Keratinocyte (primary cell): ENCODE measurements around the gene ZNF581. TPM values are rescaled to one million over a fixed set of nuclear protein-coding genes. Genes with fewer than 3 reads are reported as not detected.

Experiments
- DNase-seq: peaks from one replicate; pipeline ENCODE4 v3.0.0-alpha.2; 2011; ENCODE audit warnings: low read depth, missing footprints, low spot score
- FAIRE-seq: peaks from 2 replicates; lab custom pipeline; 2011; peaks lifted over from hg19 to GRCh38; lab: Jason Lieb, UNC
- H2AFZ ChIP-seq: 2 replicates; pipeline ENCODE4 v1.6.0; 2012; ENCODE audit warnings: low read length, control low read depth, inconsistent platforms; ENCODE audit not compliant: control insufficient read depth
- H3K27ac ChIP-seq: 2 replicates; pipeline ENCODE4 v1.5.1; 2011; ENCODE audit warnings: low read length; ENCODE audit not compliant: control insufficient read depth, insufficient read depth
- H3K27me3 ChIP-seq: 3 replicates; pipeline ENCODE4 v1.6.0; 2011; ENCODE audit warnings: low read length; ENCODE audit not compliant: control insufficient read depth, insufficient read depth; ENCODE audit errors: extremely low read depth
- H3K36me3 ChIP-seq, 2 experiments: 2 replicates in 1 of 2; 3 replicates in 1 of 2; pipeline ENCODE4 v1.5.1; 2011; ENCODE audit warnings: low read length in 2 of 2, mild to moderate bottlenecking in 1 of 2; ENCODE audit not compliant: control insufficient read depth in 2 of 2, insufficient read depth in 2 of 2; ENCODE audit errors: extremely low read depth in 1 of 2
- H3K4me1 ChIP-seq: 3 replicates; pipeline ENCODE4 v1.5.1; 2011; ENCODE audit warnings: low read length; ENCODE audit not compliant: control insufficient read depth, insufficient read depth; ENCODE audit errors: extremely low read depth
- H3K4me2 ChIP-seq: 3 replicates; pipeline ENCODE4 v1.6.0; 2011; ENCODE audit warnings: low read depth, low read length; ENCODE audit not compliant: control insufficient read depth, insufficient read depth; ENCODE audit errors: extremely low read depth
- H3K4me3 ChIP-seq, 3 experiments: fragments of 200-600 bp in 1 of 3; sonication (generic) in 1 of 3; 2 replicates in 2 of 3; 3 replicates in 1 of 3; pipeline ENCODE4 v1.5.1; 2011 to 2016; ENCODE audit warnings: low read length in 3 of 3, mild to moderate bottlenecking in 3 of 3, control low read depth in 2 of 3, inconsistent platforms in 1 of 3, low read depth in 1 of 3, mixed read lengths in 1 of 3, mixed run types in 1 of 3, moderate library complexity in 1 of 3; ENCODE audit not compliant: control insufficient read depth in 2 of 3, insufficient read depth in 2 of 3; ENCODE audit errors: extremely low read depth in 1 of 3
- H3K79me2 ChIP-seq: 2 replicates; pipeline ENCODE4 v1.6.0; 2012; ENCODE audit warnings: low read length; ENCODE audit not compliant: control insufficient read depth, insufficient read depth
- H3K9ac ChIP-seq: 3 replicates; pipeline ENCODE4 v1.6.0; 2011; ENCODE audit warnings: low read length; ENCODE audit not compliant: control insufficient read depth, insufficient read depth; ENCODE audit errors: extremely low read depth
- H3K9me1 ChIP-seq: 3 replicates; pipeline ENCODE4 v1.6.0; 2011; ENCODE audit warnings: low read length; ENCODE audit not compliant: control insufficient read depth, insufficient read depth; ENCODE audit errors: extremely low read depth
- H3K9me3 ChIP-seq: 2 replicates; pipeline ENCODE4 v1.5.1; 2012; ENCODE audit warnings: low read depth, low read length; ENCODE audit not compliant: control insufficient read depth
- H4K20me1 ChIP-seq: 3 replicates; pipeline ENCODE4 v1.6.0; 2011; ENCODE audit warnings: low read length; ENCODE audit not compliant: control insufficient read depth, insufficient read depth; ENCODE audit errors: extremely low read depth
- EZH2 ChIP-seq: IDR thresholded peaks from one replicate; pipeline ENCODE4 v1.6.1; 2012; ENCODE audit warnings: inconsistent platforms, mild to moderate bottlenecking, low read length, moderate library complexity
- dilution Hi-C: fragments of 300-500 bp; cut with MboI; formaldehyde crosslinking; loops from one replicate; pipeline ENCODE4 v1.7.0; 2020; ENCODE audit warnings: low sequenced_read_pairs; ENCODE audit not compliant: extremely low pct_ligation_motif_present
- polyA plus RNA-seq, 5 experiments: library from polyadenylated mRNA; depleted of rRNA in 3 of 5; stranded (reverse) in 3 of 5; stranded (forward) in 1 of 5; unstranded in 1 of 5; fragments of >200 nt; gene quantifications; 1 replicate in 1 of 5; 2 replicates in 3 of 5; 3 replicates in 1 of 5; pipeline versions ENCODE4 v1.2.1 to v1.2.3, GENCODE V29; 2011 to 2012; ENCODE audit warnings: missing spikeins in 2 of 5, low read depth in 1 of 5, low replicate concordance in 1 of 5
- TF ChIP-seq, protein P1 (sequence below), 3 experiments: IDR thresholded peaks in 1 of 3; conservative IDR thresholded peaks in 1 of 3; optimal IDR thresholded peaks in 1 of 3; 2 replicates in 2 of 3; 3 replicates in 1 of 3; pipeline versions ENCODE3 to v1.5.1; 2011; ENCODE audit warnings: low read length in 3 of 3, mild to moderate bottlenecking in 3 of 3, moderate library complexity in 2 of 3, control low read depth in 1 of 3, inconsistent platforms in 1 of 3; ENCODE audit not compliant: insufficient read depth in 2 of 3; ENCODE audit errors: extremely low read depth in 1 of 3

Gene ZNF581
- polyA plus RNA-seq, 1 donor (not counting 4 experiments of a cell fraction or from before 2014, with no cell fraction given) = 14.8 TPM

DNA sequence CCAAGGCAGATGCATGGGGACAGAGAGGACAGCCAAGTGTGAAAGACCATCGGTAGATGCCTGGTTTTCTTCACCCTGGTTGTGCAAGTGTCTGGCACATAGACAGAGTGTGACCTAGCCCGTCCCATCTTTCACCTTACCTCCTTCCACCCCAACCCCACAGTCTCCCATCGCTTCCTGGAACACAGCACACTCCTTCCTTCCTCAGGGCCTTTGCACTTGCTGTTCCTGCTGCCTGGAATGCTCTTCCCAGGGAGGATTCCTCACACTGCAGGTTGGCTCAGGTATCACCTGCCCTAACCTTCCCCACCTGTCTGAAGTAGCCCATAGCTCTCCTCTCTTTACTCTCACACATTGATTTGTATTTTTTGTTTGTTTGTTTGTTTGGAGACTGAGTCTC is 47.1 kb upstream of the ZNF581 start:
- Histone ChIP-seq H3K27me3 (no peaks in the 10 kb centered on the region), H3K79me2 (no peaks in the 10 kb centered on the region), H3K4me3 (no peak overlapping the region), H3K9me1 (no peaks in the 10 kb centered on the region), H3K9me3 (no peaks in the 10 kb centered on the region), H3K27ac (no peak overlapping the region), H2AFZ (no peak overlapping the region), H3K36me3 (peaks cover 5 to 13% of the 10 kb centered on the region in 2 experiments), H3K4me1 (peaks cover 7% of the 10 kb centered on the region), H4K20me1 (no peaks in the 10 kb centered on the region), H3K4me2 (no peak overlapping the region), H3K9ac (no peak overlapping the region)
- dilution Hi-C loops = no loop called here
- DNase-seq (no peak), FAIRE-seq (no peak)
- no peak for TF ChIP-seq EZH2
- TF ChIP-seq, protein P1, sequence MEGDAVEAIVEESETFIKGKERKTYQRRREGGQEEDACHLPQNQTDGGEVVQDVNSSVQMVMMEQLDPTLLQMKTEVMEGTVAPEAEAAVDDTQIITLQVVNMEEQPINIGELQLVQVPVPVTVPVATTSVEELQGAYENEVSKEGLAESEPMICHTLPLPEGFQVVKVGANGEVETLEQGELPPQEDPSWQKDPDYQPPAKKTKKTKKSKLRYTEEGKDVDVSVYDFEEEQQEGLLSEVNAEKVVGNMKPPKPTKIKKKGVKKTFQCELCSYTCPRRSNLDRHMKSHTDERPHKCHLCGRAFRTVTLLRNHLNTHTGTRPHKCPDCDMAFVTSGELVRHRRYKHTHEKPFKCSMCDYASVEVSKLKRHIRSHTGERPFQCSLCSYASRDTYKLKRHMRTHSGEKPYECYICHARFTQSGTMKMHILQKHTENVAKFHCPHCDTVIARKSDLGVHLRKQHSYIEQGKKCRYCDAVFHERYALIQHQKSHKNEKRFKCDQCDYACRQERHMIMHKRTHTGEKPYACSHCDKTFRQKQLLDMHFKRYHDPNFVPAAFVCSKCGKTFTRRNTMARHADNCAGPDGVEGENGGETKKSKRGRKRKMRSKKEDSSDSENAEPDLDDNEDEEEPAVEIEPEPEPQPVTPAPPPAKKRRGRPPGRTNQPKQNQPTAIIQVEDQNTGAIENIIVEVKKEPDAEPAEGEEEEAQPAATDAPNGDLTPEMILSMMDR (optimal IDR thresholded peaks at IDR 0.05 in 1 of 3, IDR thresholded peaks at IDR 0.05 in 1 of 3, conservative IDR thresholded peaks at IDR 0.05 in 1 of 3; ENCODE audit: extremely low read depth in 1 of 3, insufficient read depth in 2 of 3, low read length in 3 of 3) = no peak

DNA sequence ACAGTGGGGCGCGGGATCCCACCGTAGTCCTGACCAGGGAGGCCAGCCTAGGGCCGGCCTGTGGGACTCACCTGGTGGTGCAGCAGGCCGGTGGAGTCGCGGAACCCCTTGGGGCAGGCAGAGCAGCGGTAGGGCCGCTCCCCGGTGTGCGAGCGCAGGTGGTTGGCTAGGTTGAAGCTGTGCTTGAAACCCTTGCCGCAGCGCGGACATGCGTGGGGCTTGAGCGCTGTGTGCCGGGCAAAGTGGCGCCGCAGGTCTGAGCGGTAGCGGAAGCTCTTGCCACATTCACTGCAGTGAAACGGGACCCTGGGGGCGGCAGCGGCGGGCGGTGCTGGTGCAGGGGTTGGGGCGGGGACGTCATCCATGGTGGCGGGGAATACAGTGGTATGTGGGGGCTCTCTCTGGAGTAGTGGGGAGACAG is 45.9 kb upstream of the ZNF581 start:
- H3K4me2 ChIP-seq = no peak overlapping the region
- H3K9me1 ChIP-seq = no peaks in the 10 kb centered on the region
- no peak for TF ChIP-seq EZH2
- TF ChIP-seq, protein P1 (optimal IDR thresholded peaks at IDR 0.05 in 1 of 3, IDR thresholded peaks at IDR 0.05 in 1 of 3, conservative IDR thresholded peaks at IDR 0.05 in 1 of 3; ENCODE audit: extremely low read depth in 1 of 3, insufficient read depth in 2 of 3, low read length in 3 of 3) = no peak
- no peaks in the 10 kb centered on the region for H3K79me2 ChIP-seq
- no peak overlapping the region for H2AFZ ChIP-seq
- DNase-seq (no peak), FAIRE-seq (no peak)
- dilution Hi-C loops = no loop called here
- peaks cover 5 to 8% of the 10 kb centered on the region in 2 experiments for H3K36me3 ChIP-seq
- H3K9me3 ChIP-seq = no peaks in the 10 kb centered on the region
- no peaks in the 10 kb centered on the region for H4K20me1 ChIP-seq
- no peak overlapping the region for H3K9ac ChIP-seq
- H3K4me1 ChIP-seq = peaks cover 9% of the 10 kb centered on the region
- no peak overlapping the region for H3K4me3 ChIP-seq
- H3K27ac ChIP-seq = no peak overlapping the region
- no peaks in the 10 kb centered on the region for H3K27me3 ChIP-seq
